Smooth muscle cell (in vitro differentiated cells): ENCODE results near the gene KDM2B. TPM values are rescaled to one million over a fixed set of nuclear protein-coding genes. Genes with fewer than 3 reads are reported as not detected.

Experiments
- DNase-seq: peaks from one replicate; lab custom pipeline; 2025; ENCODE audit not compliant: unreplicated experiment; lab: John Stamatoyannopoulos, UW
- H2AFZ ChIP-seq: fragments of 200-600 bp; sonication (generic); 2 replicates; pipeline ENCODE4 v1.6.0; 2016; ENCODE audit warnings: antibody characterized with exemption, low read depth, mild to moderate bottlenecking
- H3F3A ChIP-seq: fragments of 200-600 bp; sonication (generic); 2 replicates; pipeline ENCODE4 v1.6.0; 2017; ENCODE audit warnings: antibody characterized with exemption, low read depth
- H3K27ac ChIP-seq: fragments of 200-600 bp; sonication (generic); 2 replicates; pipeline ENCODE4 v1.5.1; 2016; ENCODE audit warnings: low read depth, mild to moderate bottlenecking
- H3K27me3 ChIP-seq: fragments of 200-600 bp; sonication (generic); 2 replicates; pipeline ENCODE4 v1.6.1; 2016; ENCODE audit warnings: low read depth, mild to moderate bottlenecking
- H3K36me3 ChIP-seq: fragments of 200-600 bp; sonication (generic); 2 replicates; pipeline ENCODE4 v1.5.1; 2016; ENCODE audit warnings: low read depth
- H3K4me1 ChIP-seq: fragments of 200-600 bp; sonication (generic); 2 replicates; pipeline ENCODE4 v1.5.1; 2016; ENCODE audit warnings: low read depth
- H3K4me2 ChIP-seq: fragments of 200-600 bp; sonication (generic); 2 replicates; pipeline ENCODE4 v1.6.0; 2016; ENCODE audit warnings: mild to moderate bottlenecking
- H3K4me3 ChIP-seq: fragments of 200-600 bp; sonication (generic); 2 replicates; pipeline ENCODE4 v1.5.1; 2016; ENCODE audit warnings: mild to moderate bottlenecking
- H3K79me2 ChIP-seq: fragments of 200-600 bp; sonication (generic); 2 replicates; pipeline ENCODE4 v1.6.0; 2016; ENCODE audit warnings: low read depth, mild to moderate bottlenecking
- H3K9ac ChIP-seq: fragments of 200-600 bp; sonication (generic); 2 replicates; pipeline ENCODE4 v1.6.0; 2016; ENCODE audit warnings: low read depth
- H3K9me3 ChIP-seq: fragments of 200-600 bp; sonication (generic); replicated peaks from 2 replicates; pipeline ENCODE4 v1.5.1; 2016; ENCODE audit warnings: low read depth
- H4K20me1 ChIP-seq: fragments of 200-600 bp; sonication (generic); 2 replicates; pipeline ENCODE4 v1.6.0; 2016; ENCODE audit warnings: low read depth
- WGBS: methylation state at CpG from one replicate; pipeline ENCODE4 v1.1.7; 2016; ENCODE audit warnings: low lambda C conversion rate; 5-methylcytosine and 5-hydroxymethylcytosine counted together
- polyA plus RNA-seq: library from polyadenylated mRNA; unstranded; fragments of >200 nt; fragmentation: Nextera tagmentation; extraction: Ambion mirVana; gene quantifications from 2 replicates; pipeline ENCODE4 v1.2.1, GENCODE V29; 2016
- total RNA-seq: library from RNA; depleted of rRNA; stranded (reverse); fragments of >200 nt; gene quantifications from 2 replicates; pipeline ENCODE4 v1.2.3, GENCODE V29; 2014
- TF ChIP-seq, protein P1 (sequence below): fragments of 200-600 bp; sonication (generic); IDR thresholded peaks from 2 replicates; pipeline ENCODE4 v1.5.1; 2017; ENCODE audit warnings: borderline replicate concordance, mild to moderate bottlenecking, antibody characterized with exemption; ENCODE audit not compliant: insufficient read depth, poor library complexity, severe bottlenecking

KDM2B gene
- total and polyA plus RNA-seq, 2 experiments from 2014 or later = 16.3 to 34.9 TPM

- no peaks in the 10 kb centered on the region for H3K36me3 ChIP-seq
- TF ChIP-seq, protein P1, sequence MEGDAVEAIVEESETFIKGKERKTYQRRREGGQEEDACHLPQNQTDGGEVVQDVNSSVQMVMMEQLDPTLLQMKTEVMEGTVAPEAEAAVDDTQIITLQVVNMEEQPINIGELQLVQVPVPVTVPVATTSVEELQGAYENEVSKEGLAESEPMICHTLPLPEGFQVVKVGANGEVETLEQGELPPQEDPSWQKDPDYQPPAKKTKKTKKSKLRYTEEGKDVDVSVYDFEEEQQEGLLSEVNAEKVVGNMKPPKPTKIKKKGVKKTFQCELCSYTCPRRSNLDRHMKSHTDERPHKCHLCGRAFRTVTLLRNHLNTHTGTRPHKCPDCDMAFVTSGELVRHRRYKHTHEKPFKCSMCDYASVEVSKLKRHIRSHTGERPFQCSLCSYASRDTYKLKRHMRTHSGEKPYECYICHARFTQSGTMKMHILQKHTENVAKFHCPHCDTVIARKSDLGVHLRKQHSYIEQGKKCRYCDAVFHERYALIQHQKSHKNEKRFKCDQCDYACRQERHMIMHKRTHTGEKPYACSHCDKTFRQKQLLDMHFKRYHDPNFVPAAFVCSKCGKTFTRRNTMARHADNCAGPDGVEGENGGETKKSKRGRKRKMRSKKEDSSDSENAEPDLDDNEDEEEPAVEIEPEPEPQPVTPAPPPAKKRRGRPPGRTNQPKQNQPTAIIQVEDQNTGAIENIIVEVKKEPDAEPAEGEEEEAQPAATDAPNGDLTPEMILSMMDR = no peak
- no peaks in the 10 kb centered on the region for H3K9me3 ChIP-seq
Observed at GRCh38 chr12:121602766-121603165, 21.9 kb upstream of the KDM2B start.

GRCh38 chr12:121600702-121601336, 20.0 kb upstream of the KDM2B start:
- H3K36me3 ChIP-seq = no peaks in the 10 kb centered on the region
- no peak overlapping the region for H3K4me2 ChIP-seq
- 90% methylated on average over 6 of the region's 6 CpGs for WGBS
- no peak overlapping the region for H3K27ac ChIP-seq
- no peaks in the 10 kb centered on the region for H3K4me1 ChIP-seq
- DNase-seq = no peak
- TF ChIP-seq, protein P1 = no peak
- H2AFZ ChIP-seq = no peak overlapping the region
- no peaks in the 10 kb centered on the region for H4K20me1 ChIP-seq
- H3K79me2 ChIP-seq = no peaks in the 10 kb centered on the region
- no peak overlapping the region for H3K9ac ChIP-seq
- no peaks in the 10 kb centered on the region for H3K9me3 ChIP-seq
- H3K4me3 ChIP-seq = no peak overlapping the region
- no peaks in the 10 kb centered on the region for H3K27me3 ChIP-seq
- H3F3A ChIP-seq = no peaks in the 10 kb centered on the region

More at GRCh38 chr12:121602766-121603165, 21.9 kb upstream of the KDM2B start:
- Histone ChIP-seq H2AFZ (no peak overlapping the region), H3K79me2 (no peaks in the 10 kb centered on the region), H3F3A (no peaks in the 10 kb centered on the region), H3K4me2 (no peak overlapping the region), H3K4me1 (no peaks in the 10 kb centered on the region), H3K9ac (no peak overlapping the region), H4K20me1 (no peaks in the 10 kb centered on the region), H3K27ac (no peak overlapping the region), H3K4me3 (no peak overlapping the region), H3K27me3 (no peaks in the 10 kb centered on the region)
- no peak for DNase-seq
- WGBS = 96% methylated on average over 6 of the region's 6 CpGs

DNA sequence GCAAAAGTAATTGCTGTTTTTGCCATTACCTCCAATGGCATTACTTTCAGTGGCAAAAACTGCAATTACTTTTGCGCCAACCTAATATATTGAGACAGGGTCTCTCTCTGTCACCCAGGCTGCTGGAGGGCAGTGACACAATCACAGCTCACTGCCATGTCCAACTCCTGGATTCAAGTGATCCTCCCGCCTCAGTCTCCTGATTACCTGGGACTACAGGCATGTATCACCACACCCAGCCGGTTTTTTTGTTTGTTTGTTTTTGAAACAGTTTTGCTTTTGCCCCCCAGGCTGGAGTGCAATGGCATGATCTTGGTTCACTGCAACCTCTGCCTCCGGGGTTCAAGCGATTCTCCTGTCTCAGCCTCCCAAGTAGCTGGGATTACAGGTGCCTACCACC, 15.7 kb upstream of the KDM2B start:
- H3K27me3 ChIP-seq = no peaks in the 10 kb centered on the region
- H3K27ac ChIP-seq = no peak overlapping the region
- no peaks in the 10 kb centered on the region for H3K9me3 ChIP-seq
- WGBS = 95% methylated on average over 5 of the region's 5 CpGs
- H3K4me2 ChIP-seq = no peak overlapping the region
- H3K79me2 ChIP-seq = no peaks in the 10 kb centered on the region
- H3K9ac ChIP-seq = no peak overlapping the region
- TF ChIP-seq, protein P1 = no peak
- no peak overlapping the region for H2AFZ ChIP-seq
- no peak overlapping the region for H3K4me3 ChIP-seq
- no peaks in the 10 kb centered on the region for H3F3A ChIP-seq
- no peaks in the 10 kb centered on the region for H3K36me3 ChIP-seq
- no peak for DNase-seq
- H3K4me1 ChIP-seq = no peaks in the 10 kb centered on the region
- no peaks in the 10 kb centered on the region for H4K20me1 ChIP-seq

DNA sequence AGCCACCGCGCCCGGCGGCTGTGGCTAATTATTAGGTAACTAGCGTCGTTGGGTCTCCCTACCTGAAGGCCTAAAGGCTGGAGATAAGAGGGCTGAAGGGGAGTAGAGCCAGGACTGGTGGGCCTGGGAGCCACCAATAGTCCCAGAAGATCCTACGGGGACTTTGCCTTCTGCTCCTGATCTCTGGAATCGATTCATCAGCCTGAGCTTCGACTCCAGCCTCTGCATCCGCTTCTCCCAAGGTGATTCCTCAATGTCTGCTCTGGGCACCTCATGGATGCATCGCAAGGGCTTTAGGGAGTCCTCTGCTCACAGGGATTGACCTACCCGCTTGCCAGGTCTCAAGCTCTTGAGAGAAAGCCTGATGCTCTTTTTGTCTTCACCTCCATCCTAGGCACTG, 14.7 kb upstream of the KDM2B start:
- no peaks in the 10 kb centered on the region for H3K36me3 ChIP-seq
- no peaks in the 10 kb centered on the region for H4K20me1 ChIP-seq
- no peaks in the 10 kb centered on the region for H3K9me3 ChIP-seq
- peaks cover 5% of the 10 kb centered on the region for H3K4me1 ChIP-seq
- H3K27ac ChIP-seq = no peak overlapping the region
- no peak overlapping the region for H3K4me2 ChIP-seq
- H2AFZ ChIP-seq = no peak overlapping the region
- no peaks in the 10 kb centered on the region for H3K79me2 ChIP-seq
- 97% methylated on average over 12 of the region's 12 CpGs for WGBS
- H3F3A ChIP-seq = peaks cover under 1% of the 10 kb centered on the region
- DNase-seq = no peak
- no peaks in the 10 kb centered on the region for H3K27me3 ChIP-seq
- H3K9ac ChIP-seq = no peak overlapping the region
- TF ChIP-seq, protein P1 = no peak
- no peak overlapping the region for H3K4me3 ChIP-seq
